DOHH2 (cell line): ENCODE measurements around the gene CCDC134.

Experiments
- H3F3A ChIP-seq: fragments of 200-600 bp; sonication (generic), shearing (Covaris generic); 2 replicates; pipeline ENCODE4 v1.6.0; 2016; ENCODE audit warnings: antibody characterized with exemption, mild to moderate bottlenecking; ENCODE audit not compliant: control insufficient read depth, insufficient read depth
- H3K27ac ChIP-seq: fragments of 200-600 bp; sonication (generic); 2 replicates; pipeline ENCODE4 v1.5.1; 2014; ENCODE audit warnings: low read depth, mild to moderate bottlenecking, low read length, moderate library complexity
- H3K27me3 ChIP-seq: fragments of 200-600 bp; sonication (generic); 2 replicates; pipeline ENCODE4 v1.6.1; 2014; ENCODE audit warnings: mild to moderate bottlenecking, low read length, mixed read lengths; ENCODE audit not compliant: control insufficient read depth
- H3K36me3 ChIP-seq: fragments of 200-600 bp; sonication (generic); 2 replicates; pipeline ENCODE4 v1.6.1; 2014; ENCODE audit warnings: mild to moderate bottlenecking, low read length, moderate library complexity, mixed read lengths; ENCODE audit not compliant: control insufficient read depth
- H3K4me1 ChIP-seq: fragments of 200-600 bp; sonication (generic); 2 replicates; pipeline ENCODE4 v1.6.1; 2014; ENCODE audit warnings: mild to moderate bottlenecking, low read length, mixed read lengths; ENCODE audit not compliant: control insufficient read depth
- H3K4me2 ChIP-seq: fragments of 200-600 bp; sonication (generic); 2 replicates; pipeline ENCODE4 v1.6.0; 2014; ENCODE audit warnings: mild to moderate bottlenecking, low read length, moderate library complexity
- H3K4me3 ChIP-seq: fragments of 200-600 bp; sonication (generic); 2 replicates; pipeline ENCODE4 v1.5.1; 2014; ENCODE audit warnings: mild to moderate bottlenecking, low read length, mixed read lengths
- H3K79me2 ChIP-seq: fragments of 200-600 bp; sonication (generic); 2 replicates; pipeline ENCODE4 v1.6.1; 2014; ENCODE audit warnings: mild to moderate bottlenecking, low read length, mixed read lengths; ENCODE audit not compliant: control insufficient read depth
- H3K9me2 ChIP-seq: fragments of 200-600 bp; sonication (generic); replicated peaks from 2 replicates; pipeline ENCODE4 v1.6.1; 2014; ENCODE audit warnings: mild to moderate bottlenecking, low read length, mixed read lengths; ENCODE audit not compliant: control insufficient read depth
- H3K9me3 ChIP-seq: fragments of 200-600 bp; sonication (generic); 2 replicates; pipeline ENCODE4 v1.6.1; 2014; ENCODE audit warnings: antibody characterized with exemption, low read length, mixed read lengths; ENCODE audit not compliant: control insufficient read depth, insufficient read depth
- H4K20me1 ChIP-seq: fragments of 200-600 bp; sonication (generic); 2 replicates; pipeline ENCODE4 v1.6.0; 2014; ENCODE audit warnings: low read depth, mild to moderate bottlenecking, antibody characterized with exemption, low read length, moderate library complexity; ENCODE audit not compliant: control insufficient read depth, insufficient read depth
- CTCF ChIP-seq: fragments of 200-600 bp; sonication (generic); IDR thresholded peaks from one replicate; pipeline ENCODE4 v1.5.1; 2014; ENCODE audit warnings: antibody characterized with exemption, mild to moderate bottlenecking, low read depth, low read length; ENCODE audit not compliant: poor library complexity, severe bottlenecking
- EZH2phosphoT487 ChIP-seq: fragments of 200-600 bp; sonication (generic); IDR thresholded peaks from 2 replicates; pipeline ENCODE4 v1.6.1; 2017; ENCODE audit warnings: borderline replicate concordance, mild to moderate bottlenecking, antibody characterized with exemption, low read length, moderate library complexity, mixed read lengths

Gene CCDC134

GRCh38 chr22:41777749-41778425 lies 22.6 kb upstream of the CCDC134 start:
- TF ChIP-seq CTCF (no peak), EZH2phosphoT487 (no peak)
- Histone ChIP-seq H3K4me1 (peaks cover 21% of the 10 kb centered on the region), H3F3A (no peaks in the 10 kb centered on the region), H3K79me2 (no peaks in the 10 kb centered on the region), H3K27ac (no peak overlapping the region), H4K20me1 (no peaks in the 10 kb centered on the region), H3K9me3 (no peaks in the 10 kb centered on the region), H3K9me2 (no peaks in the 10 kb centered on the region), H3K36me3 (no peaks in the 10 kb centered on the region), H3K4me2 (no peak overlapping the region), H3K4me3 (no peak overlapping the region), H3K27me3 (peaks cover 3% of the 10 kb centered on the region; the same call in 1 of the 2 replicates)

GRCh38 chr22:41779929-41780505 lies 20.5 kb upstream of the CCDC134 start:
- Histone ChIP-seq H3K36me3 (no peaks in the 10 kb centered on the region), H3K4me2 (no peak overlapping the region), H3K9me2 (no peaks in the 10 kb centered on the region), H3K27ac (no peak overlapping the region), H4K20me1 (no peaks in the 10 kb centered on the region), H3K79me2 (no peaks in the 10 kb centered on the region), H3K9me3 (no peaks in the 10 kb centered on the region), H3K4me3 (no peak overlapping the region), H3K27me3 (no peaks in the 10 kb centered on the region), H3F3A (no peaks in the 10 kb centered on the region), H3K4me1 (peaks cover 21% of the 10 kb centered on the region)
- TF ChIP-seq CTCF (no peak), EZH2phosphoT487 (no peak)

- Histone ChIP-seq H3K4me3 (peak overlapping the region; percentile 66), H3K4me2 (peak overlapping the region; percentile 77), H3F3A (no peaks in the 10 kb centered on the region), H3K9me3 (no peaks in the 10 kb centered on the region), H3K4me1 (peaks cover 21% of the 10 kb centered on the region), H3K36me3 (no peaks in the 10 kb centered on the region), H3K27me3 (no peaks in the 10 kb centered on the region), H3K27ac (peak overlapping the region; percentile 24), H3K9me2 (no peaks in the 10 kb centered on the region), H4K20me1 (no peaks in the 10 kb centered on the region), H3K79me2 (no peaks in the 10 kb centered on the region)
- TF ChIP-seq CTCF (no peak), EZH2phosphoT487 (no peak)
These were observed 19.6 kb upstream of the CCDC134 start for GRCh38 chr22:41780746-41781505.
